Activated naive CD8-positive, alpha-beta T cell treated with anti-CD3 and anti-CD28 coated beads, Interleukin-2, amount 50 U/mL, for 24 hours (primary cell): ENCODE measurements around the gene NSF.
"Not testable (repeated sequence)": the region's sequence is repeated elsewhere in the genome, so short reads cannot be mapped to it uniquely, and the experiment has no call there.

ENCODE experiments used
- ATAC-seq: fragments of 150-1000 bp; cut with Tn5 transposase; one replicate; pipeline ENCODE4 v1.10.0; 2021
- DNase-seq: peaks from one replicate; pipeline ENCODE4 v3.0.0; 2021
- H3K27ac Mint-ChIP-seq: one replicate; pipeline ENCODE4 v1.8.0; 2021; ENCODE audit warnings: mild to moderate bottlenecking, mixed read lengths
- H3K27me3 Mint-ChIP-seq: one replicate; pipeline ENCODE4 v1.8.0; 2021; ENCODE audit warnings: mixed read lengths
- H3K36me3 Mint-ChIP-seq: one replicate; pipeline ENCODE4 v1.8.0; 2021; ENCODE audit warnings: low read depth, mixed read lengths
- H3K4me1 Mint-ChIP-seq: one replicate; pipeline ENCODE4 v1.8.0; 2021; ENCODE audit warnings: mixed read lengths
- H3K4me3 Mint-ChIP-seq: one replicate; pipeline ENCODE4 v1.8.0; 2021; ENCODE audit warnings: mild to moderate bottlenecking, moderate library complexity, mixed read lengths
- H3K9me3 Mint-ChIP-seq: one replicate; pipeline ENCODE4 v1.8.0; 2021; ENCODE audit warnings: mixed read lengths

The NSF gene

DNA sequence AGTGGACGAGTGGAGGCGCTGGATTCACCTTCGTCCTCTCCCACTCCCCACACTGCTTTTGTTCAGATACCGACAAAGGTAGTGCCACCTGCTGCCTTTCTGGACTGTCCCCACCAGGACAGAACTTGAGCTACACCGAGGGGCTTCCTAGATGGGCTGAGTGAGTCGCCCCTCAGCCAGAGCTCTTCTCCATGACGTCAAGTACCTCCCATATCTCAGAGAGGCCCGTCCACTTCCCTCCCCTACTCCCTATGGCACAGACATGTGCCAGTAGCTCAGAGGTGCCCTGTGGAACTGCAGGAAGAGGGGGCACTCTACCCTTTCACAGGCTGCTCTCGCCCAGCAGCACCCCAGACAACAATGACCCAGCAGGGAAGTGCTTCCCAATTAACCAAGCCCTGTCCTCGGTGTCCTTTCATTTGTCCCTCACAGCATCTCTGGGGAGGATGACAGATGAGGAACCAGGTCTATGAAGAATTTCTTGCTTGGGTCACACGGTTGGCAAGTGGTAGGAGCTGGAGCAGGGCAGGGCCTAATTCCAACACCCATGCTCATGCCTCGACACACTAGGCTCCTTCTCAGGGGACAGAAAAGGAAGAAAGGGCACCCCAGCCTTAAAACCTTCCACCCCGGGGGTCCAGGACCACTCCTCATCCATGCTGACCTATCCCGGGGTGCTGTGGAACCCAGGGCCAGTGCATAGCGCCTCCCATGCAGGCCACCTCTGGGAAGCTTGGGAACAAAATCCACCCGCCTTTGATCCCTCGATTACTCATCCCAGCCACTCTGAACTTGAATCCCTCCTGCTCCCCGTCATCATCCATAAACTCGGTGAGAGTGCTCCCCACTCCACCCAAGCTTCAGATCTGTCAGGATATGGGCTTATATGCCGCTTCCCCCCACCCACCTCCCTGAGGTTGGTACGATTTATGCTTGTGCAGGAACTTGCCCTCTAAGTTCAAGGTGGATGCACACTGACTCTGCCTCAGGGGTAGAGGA, 176.3 kb downstream of the NSF start:
- ATAC-seq (no peak), DNase-seq (no peak)
- Mint-ChIP-seq H3K27me3 (peaks cover 11% of the 10 kb centered on the region), H3K36me3 (no peaks in the 10 kb centered on the region), H3K27ac (no peak overlapping the region), H3K4me1 (peaks cover 12% of the 10 kb centered on the region), H3K9me3 (no peaks in the 10 kb centered on the region), H3K4me3 (no peak overlapping the region)

GRCh38 chr17:46768540-46768870, 178.0 kb downstream of the NSF start:
- H3K27ac Mint-ChIP-seq = no peak overlapping the region
- ATAC-seq = no peak

GRCh38 chr17:46768896-46769295, 178.4 kb downstream of the NSF start:
- DNase-seq, H3K9me3 Mint-ChIP-seq, ATAC-seq, H3K36me3 Mint-ChIP-seq, H3K27ac Mint-ChIP-seq, H3K4me3 Mint-ChIP-seq: not testable (repeated sequence)
- H3K27me3 Mint-ChIP-seq = peaks cover 25% of the 10 kb centered on the region
- H3K4me1 Mint-ChIP-seq = peaks cover 20% of the 10 kb centered on the region

More at GRCh38 chr17:46768540-46768870, 178.0 kb downstream of the NSF start:
- Mint-ChIP-seq H3K36me3 (no peaks in the 10 kb centered on the region), H3K27me3 (peaks cover 22% of the 10 kb centered on the region), H3K9me3 (no peaks in the 10 kb centered on the region), H3K4me1 (peaks cover 20% of the 10 kb centered on the region), H3K4me3 (no peak overlapping the region)
- DNase-seq = no peak

GRCh38 chr17:46769531-46770438, 179.3 kb downstream of the NSF start:
- DNase-seq (peak; percentile 22), ATAC-seq (no peak)
- Mint-ChIP-seq H3K4me1 (peaks cover 20% of the 10 kb centered on the region), H3K9me3 (no peaks in the 10 kb centered on the region), H3K4me3 (peak overlapping the region; percentile 42), H3K27me3 (peaks cover 29% of the 10 kb centered on the region), H3K36me3 (no peaks in the 10 kb centered on the region), H3K27ac (no peak overlapping the region)

GRCh38 chr17:46770439-46770817, 180.0 kb downstream of the NSF start:
- H3K9me3 Mint-ChIP-seq = no peaks in the 10 kb centered on the region
- no peaks in the 10 kb centered on the region for H3K36me3 Mint-ChIP-seq

GRCh38 chr17:46770818-46771560, 180.5 kb downstream of the NSF start:
- Mint-ChIP-seq H3K36me3 (no peaks in the 10 kb centered on the region), H3K4me3 (peak overlapping the region; percentile 42), H3K27me3 (peaks cover 32% of the 10 kb centered on the region), H3K4me1 (peaks cover 20% of the 10 kb centered on the region), H3K9me3 (no peaks in the 10 kb centered on the region), H3K27ac (no peak overlapping the region)
- DNase-seq (peak; percentile 32), ATAC-seq (peak; percentile 22)

More at GRCh38 chr17:46770439-46770817, 180.0 kb downstream of the NSF start:
- no peak for DNase-seq
- Mint-ChIP-seq H3K27me3 (peaks cover 32% of the 10 kb centered on the region), H3K4me1 (peaks cover 20% of the 10 kb centered on the region), H3K27ac (no peak overlapping the region), H3K4me3 (peak overlapping the region; percentile 42)
- ATAC-seq = no peak

DNA sequence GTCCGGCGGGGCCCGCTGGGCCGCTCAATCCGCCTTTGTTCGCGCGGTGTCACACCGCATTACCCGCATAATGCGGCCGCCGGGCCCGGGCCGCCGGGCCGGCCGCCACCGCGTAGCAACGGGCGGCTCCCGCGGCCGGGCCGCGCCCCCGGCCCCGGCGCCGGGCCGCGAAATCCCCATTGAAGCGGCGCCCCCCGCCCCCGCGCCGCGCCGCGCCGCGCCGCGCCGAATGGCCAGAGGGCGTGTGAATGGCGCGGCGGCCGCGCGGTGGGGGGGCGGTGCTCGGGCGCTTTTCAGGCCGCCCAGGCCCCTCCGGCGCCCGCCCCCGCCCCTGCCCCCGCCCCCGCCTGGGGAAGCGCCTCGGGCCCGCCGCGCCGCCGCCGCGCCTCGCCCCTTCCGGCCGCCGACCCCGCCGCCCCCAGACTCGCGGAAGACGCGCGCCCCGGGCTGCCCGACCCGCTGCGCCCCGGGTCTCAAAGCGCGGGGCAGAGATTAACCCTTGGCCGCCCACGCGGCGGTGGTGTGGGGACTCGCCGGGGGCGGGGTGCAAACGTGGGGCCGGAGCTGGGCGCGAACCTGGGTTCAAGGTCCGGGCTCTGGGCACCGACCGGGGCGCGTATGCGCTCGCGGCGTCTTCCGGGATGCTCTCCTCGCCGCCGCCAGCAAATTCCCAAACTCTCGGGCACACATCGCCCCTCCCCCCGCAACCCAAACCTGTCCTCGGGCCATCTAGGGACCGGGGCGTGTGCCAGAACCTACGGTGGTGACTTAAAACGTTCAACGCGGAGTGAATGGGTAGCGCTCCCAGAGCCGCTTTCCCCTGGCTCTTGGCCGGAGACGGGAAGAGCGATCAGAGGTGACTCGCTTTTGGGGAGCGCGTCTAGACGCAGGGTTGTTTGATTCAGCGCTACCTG, 181.3 kb downstream of the NSF start:
- Mint-ChIP-seq H3K27me3 (peaks cover 32% of the 10 kb centered on the region), H3K36me3 (no peaks in the 10 kb centered on the region), H3K4me3 (peak overlapping the region; percentile 70), H3K4me1 (peaks cover 20% of the 10 kb centered on the region), H3K9me3 (no peaks in the 10 kb centered on the region), H3K27ac (no peak overlapping the region)
- ATAC-seq (no peak), DNase-seq (peak; percentile 16)

GRCh38 chr17:46772475-46773220, 182.2 kb downstream of the NSF start:
- Mint-ChIP-seq H3K4me1 (peaks cover 20% of the 10 kb centered on the region), H3K36me3 (no peaks in the 10 kb centered on the region), H3K9me3 (no peaks in the 10 kb centered on the region), H3K27me3 (peaks cover 32% of the 10 kb centered on the region), H3K4me3 (peak overlapping the region; percentile 70), H3K27ac (peak overlapping the region; percentile 46)
- no peak for ATAC-seq
- DNase-seq = no peak

DNA sequence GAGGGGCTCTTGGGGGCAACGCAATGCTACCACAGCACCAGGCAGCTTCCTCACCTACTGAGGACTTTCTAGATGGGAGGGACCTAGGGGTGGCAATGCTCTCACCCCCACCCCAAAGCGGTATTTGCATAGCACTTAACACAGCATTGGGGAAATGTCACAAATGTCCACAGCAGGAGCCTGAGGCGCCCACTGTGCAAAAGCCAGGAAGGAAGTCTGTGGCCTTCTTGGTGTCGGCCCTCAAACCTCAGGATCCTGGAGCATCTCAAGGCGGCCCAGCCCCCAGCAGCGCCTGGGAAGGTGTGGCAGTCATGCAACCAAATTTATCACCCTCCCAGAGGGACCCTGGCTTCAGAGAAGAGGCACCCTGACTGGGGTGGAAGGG, 182.7 kb downstream of the NSF start:
- Mint-ChIP-seq H3K4me3 (no peak overlapping the region), H3K36me3 (no peaks in the 10 kb centered on the region), H3K4me1 (peaks cover 20% of the 10 kb centered on the region), H3K27ac (no peak overlapping the region), H3K9me3 (no peaks in the 10 kb centered on the region), H3K27me3 (peaks cover 36% of the 10 kb centered on the region)
- ATAC-seq = no peak
- no peak for DNase-seq

GRCh38 chr17:46773676-46774075, 183.2 kb downstream of the NSF start:
- Mint-ChIP-seq H3K27me3 (peaks cover 39% of the 10 kb centered on the region), H3K9me3 (no peaks in the 10 kb centered on the region), H3K4me3 (no peak overlapping the region), H3K27ac (no peak overlapping the region), H3K4me1 (peaks cover 20% of the 10 kb centered on the region), H3K36me3 (no peaks in the 10 kb centered on the region)
- DNase-seq (no peak), ATAC-seq (no peak)

GRCh38 chr17:46774108-46774737, 183.8 kb downstream of the NSF start:
- Mint-ChIP-seq H3K4me3 (no peak overlapping the region), H3K4me1 (peaks cover 20% of the 10 kb centered on the region), H3K27me3 (peaks cover 41% of the 10 kb centered on the region), H3K9me3 (no peaks in the 10 kb centered on the region), H3K36me3 (no peaks in the 10 kb centered on the region), H3K27ac (no peak overlapping the region)
- DNase-seq = no peak
- ATAC-seq = no peak

- H3K27me3 Mint-ChIP-seq = peaks cover 31% of the 10 kb centered on the region
- no peak for DNase-seq
- H3K4me3 Mint-ChIP-seq = no peak overlapping the region
- no peaks in the 10 kb centered on the region for H3K36me3 Mint-ChIP-seq
- H3K4me1 Mint-ChIP-seq = peaks cover 8% of the 10 kb centered on the region
- no peak overlapping the region for H3K27ac Mint-ChIP-seq
- H3K9me3 Mint-ChIP-seq = no peaks in the 10 kb centered on the region
- ATAC-seq = no peak
These were observed 186.0 kb downstream of the NSF start for GRCh38 chr17:46776298-46777005.
